Activated gamma-delta T cell treated with Interleukin-2 at 50 U/mL for 16 hours (primary cell): ENCODE results near the gene BORCS5.
"Not testable (repeated sequence)": the region's sequence is repeated elsewhere in the genome, so short reads cannot be mapped to it uniquely, and the experiment has no call there.

ENCODE experiments used
- DNase-seq: peaks from one replicate; pipeline ENCODE4 v3.0.0-alpha.2; 2020

The BORCS5 gene

GRCh38 chr12:12467264-12467663 is 110.4 kb downstream of the BORCS5 start:
- peak; percentile 31 for DNase-seq

GRCh38 chr12:12467688-12468261 is 110.9 kb downstream of the BORCS5 start:
- peak; percentile 27 for DNase-seq

DNA sequence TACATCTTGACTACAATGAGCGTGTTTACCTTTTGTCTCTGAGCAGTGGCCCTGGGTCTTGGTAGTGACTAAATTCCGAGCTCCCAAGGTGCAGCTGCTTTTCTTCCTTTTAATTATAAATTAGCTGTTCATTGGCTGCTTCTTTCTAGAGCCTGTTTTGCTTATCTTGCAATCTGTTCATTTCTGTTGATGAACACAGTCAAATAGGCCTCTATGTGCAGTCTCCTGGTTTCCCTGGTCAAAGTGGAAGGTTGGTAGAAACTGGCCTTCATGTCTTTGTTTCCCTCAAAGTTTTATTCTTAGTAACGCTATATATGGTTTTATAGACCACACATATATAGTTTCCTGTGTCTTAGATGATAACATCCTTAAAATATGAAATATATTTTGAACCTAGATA is 111.7 kb downstream of the BORCS5 start:
- DNase-seq: no peak

DNA sequence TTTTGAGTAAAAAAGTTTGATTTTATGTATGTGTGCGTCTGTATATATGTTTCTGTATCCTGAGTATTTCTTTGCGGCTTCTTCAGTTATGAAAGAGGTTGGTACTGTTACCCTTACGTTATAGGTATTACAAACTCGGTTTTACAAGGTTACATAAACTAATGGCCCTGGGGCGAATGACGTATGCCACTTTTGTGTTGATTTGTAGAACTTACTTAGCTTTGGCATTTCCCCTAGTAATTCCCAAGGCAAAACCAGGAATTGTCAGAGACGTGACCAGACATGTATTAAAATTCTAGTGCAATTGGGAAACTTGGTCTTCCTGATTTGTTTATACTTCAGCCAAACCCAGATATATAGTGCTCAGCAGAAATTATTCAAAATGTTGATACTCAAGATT is 112.5 kb downstream of the BORCS5 start:
- no peak for DNase-seq

- DNase-seq: no peak
Observed at GRCh38 chr12:12470751-12471306, 114.0 kb downstream of the BORCS5 start.

- not testable (repeated sequence) for DNase-seq
Observed at GRCh38 chr12:12471982-12472961, 115.4 kb downstream of the BORCS5 start.

DNA sequence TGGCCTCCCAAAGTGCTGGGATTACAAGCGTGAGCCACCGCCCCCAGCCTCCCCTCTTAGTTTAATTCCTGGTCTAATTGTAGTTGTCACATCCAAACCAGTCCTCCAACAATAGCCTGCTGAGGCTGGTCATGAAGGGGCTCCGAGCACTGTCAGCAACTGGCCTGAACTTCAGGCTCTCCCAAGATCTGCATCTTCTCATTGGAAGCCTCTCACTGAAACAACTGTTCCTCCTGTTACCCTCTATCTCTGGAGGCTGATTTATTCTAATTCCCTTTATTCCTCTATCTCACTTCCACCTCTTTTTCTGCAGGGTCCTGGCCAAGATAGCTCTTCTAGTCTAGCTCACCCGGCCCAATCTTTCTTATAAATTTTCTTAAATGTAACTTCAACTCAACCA is 116.3 kb downstream of the BORCS5 start:
- DNase-seq: no peak

- DNase-seq: no peak
Observed at GRCh38 chr12:12474471-12474928, 117.6 kb downstream of the BORCS5 start.

GRCh38 chr12:12474931-12475795 is 118.3 kb downstream of the BORCS5 start:
- peak; percentile 34 for DNase-seq

DNA sequence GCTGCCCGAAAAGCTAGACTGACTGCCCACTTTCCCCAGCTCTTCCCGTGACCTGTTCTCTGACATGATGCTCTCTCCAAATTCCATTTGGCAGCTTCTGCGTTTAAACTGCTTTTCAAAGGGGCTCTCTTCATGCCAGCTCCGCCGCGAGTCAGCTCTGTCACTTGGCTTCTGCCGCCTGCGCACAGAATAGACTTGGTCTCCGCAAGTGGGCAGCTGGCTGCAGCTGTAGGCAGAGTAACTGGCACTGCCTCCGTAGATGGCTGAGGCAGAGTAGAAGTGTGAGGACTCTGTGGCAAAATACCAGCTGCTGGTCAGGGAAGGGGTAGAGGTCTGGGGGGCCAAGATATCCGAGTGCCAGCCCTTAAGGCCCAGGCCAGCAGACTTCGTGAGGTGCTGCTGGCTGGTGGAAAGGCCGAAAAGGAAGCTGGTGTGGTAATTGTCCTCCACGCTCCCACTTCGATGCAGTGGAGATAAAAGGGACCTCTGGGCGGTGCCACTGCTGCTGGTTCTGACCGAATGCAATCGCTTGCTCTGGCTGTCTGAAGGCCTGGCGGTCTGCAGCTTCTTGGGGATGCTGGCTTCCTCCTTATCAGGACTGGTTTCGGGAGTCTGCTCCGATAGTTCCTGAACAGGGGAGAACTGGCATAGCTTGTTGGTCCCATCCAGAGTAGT is 120.1 kb downstream of the BORCS5 start:
- DNase-seq: no peak

- no peak for DNase-seq
Observed at GRCh38 chr12:12477532-12477890, 120.6 kb downstream of the BORCS5 start.

- no peak for DNase-seq
Observed at GRCh38 chr12:12480074-12480473, 123.2 kb downstream of the BORCS5 start.

- no peak for DNase-seq
Observed at GRCh38 chr12:12481631-12482030, 124.8 kb downstream of the BORCS5 start.

- DNase-seq: peak; percentile 13
Observed at GRCh38 chr12:12482150-12482761, 125.4 kb downstream of the BORCS5 start.

GRCh38 chr12:12482959-12483358 is 126.1 kb downstream of the BORCS5 start:
- DNase-seq: no peak

DNA sequence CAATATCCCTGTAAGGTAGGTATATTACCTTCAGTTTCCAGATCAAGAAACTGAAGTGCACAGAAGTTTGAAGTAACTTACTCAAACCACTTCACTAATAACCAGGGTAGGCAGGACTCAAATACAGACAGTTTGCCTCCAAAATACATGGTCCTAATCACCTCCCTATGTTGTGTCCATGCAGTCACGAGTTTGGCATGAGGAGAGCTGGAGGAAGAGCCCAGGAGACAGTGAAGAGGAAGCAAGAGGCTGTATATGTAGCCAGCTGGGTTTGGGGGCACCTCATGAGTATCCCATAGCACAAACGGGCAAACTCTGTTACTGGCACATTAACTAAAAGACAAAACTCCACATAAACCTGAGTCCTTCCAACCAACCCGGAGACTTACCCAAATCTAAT is 126.6 kb downstream of the BORCS5 start:
- DNase-seq: no peak

DNA sequence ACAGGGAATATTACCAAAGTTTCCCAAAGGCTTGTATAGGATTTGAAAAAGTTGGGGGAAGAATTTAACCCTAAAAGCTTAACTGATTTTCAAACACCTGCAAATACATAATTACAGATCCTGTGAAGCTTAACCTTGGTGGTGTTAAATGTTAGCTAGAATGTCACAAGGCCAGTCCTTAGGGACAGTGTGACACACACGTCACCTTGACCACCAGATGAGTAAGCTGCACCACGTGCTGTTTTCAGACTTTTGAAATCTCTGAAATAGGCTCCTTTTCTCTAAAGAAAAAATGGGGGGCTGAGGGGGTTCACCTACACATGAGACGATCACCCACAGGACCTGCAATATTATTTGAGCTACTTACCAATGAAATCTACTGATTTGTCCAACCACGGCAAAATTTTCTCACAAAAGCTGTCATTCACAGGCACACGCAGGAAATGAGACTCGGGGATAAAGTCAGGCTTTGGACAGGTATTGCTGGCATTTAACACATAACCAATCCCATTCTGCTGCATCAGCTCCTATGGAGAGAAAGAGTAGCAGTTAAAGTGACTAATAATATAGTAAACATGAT is 129.9 kb downstream of the BORCS5 start:
- DNase-seq: no peak

GRCh38 chr12:12487490-12487889 is 130.6 kb downstream of the BORCS5 start:
- DNase-seq: no peak

DNA sequence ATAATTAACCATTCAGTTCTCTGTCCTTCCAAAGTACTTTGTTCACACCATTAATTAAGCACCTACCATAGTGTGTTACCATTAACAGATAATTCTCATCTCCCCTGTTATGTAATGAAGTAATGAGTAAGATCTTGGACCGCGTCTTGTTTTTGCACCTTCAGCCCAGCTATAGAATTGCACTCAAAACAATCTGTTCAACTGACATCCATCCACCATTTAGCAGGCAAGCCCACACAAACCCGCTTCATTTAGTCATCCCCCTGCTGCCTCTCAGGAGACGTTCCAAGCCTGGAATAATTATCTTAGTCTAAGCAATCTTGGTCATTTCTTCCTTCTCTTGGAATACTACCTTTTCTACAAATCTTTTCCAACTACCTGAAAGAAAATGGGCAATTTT is 131.4 kb downstream of the BORCS5 start:
- DNase-seq: no peak

- DNase-seq: no peak
Observed at GRCh38 chr12:12488823-12489550, 132.1 kb downstream of the BORCS5 start.

- no peak for DNase-seq
Observed at GRCh38 chr12:12491606-12492005, 134.7 kb downstream of the BORCS5 start.
